SK-N-MC (cell line): ENCODE results near the gene FANCL.

Experiments used
- EZH2 ChIP-seq: fragments of 200-600 bp; sonication (generic); IDR thresholded peaks from one replicate; pipeline ENCODE4 v1.6.1; 2017; ENCODE audit warnings: antibody characterized with exemption
- FOXP2 ChIP-seq: optimal IDR thresholded peaks from 2 replicates; pipeline ENCODE3; 2011; ENCODE audit warnings: mild to moderate bottlenecking, moderate library complexity; ENCODE audit not compliant: insufficient read depth; ENCODE audit errors: extremely low read length, control extremely low read depth
- POLR2AphosphoS5 ChIP-seq: IDR thresholded peaks from 2 replicates; pipeline ENCODE4 v1.6.1; 2012; ENCODE audit warnings: mild to moderate bottlenecking, low read depth, low read length, borderline replicate concordance

GRCh38 chr2:58235984-58236383, 5.1 kb downstream of the FANCL start:
- TF ChIP-seq EZH2 (no peak), POLR2AphosphoS5 (no peak), FOXP2 (no peak)
